OCI-LY3 (cell line): ENCODE measurements around the gene PPBP.

Source experiments
- CTCF ChIP-seq: fragments of 200-600, 300-600 bp; sonication (generic); IDR thresholded peaks from 2 replicates; pipeline ENCODE4 v1.5.1; 2014; ENCODE audit warnings: antibody characterized with exemption, low read length, low read depth
- EZH2phosphoT487 ChIP-seq: fragments of 200-600 bp; shearing (Covaris generic); IDR thresholded peaks from 2 replicates; pipeline ENCODE4 v1.6.1; 2018; ENCODE audit warnings: antibody characterized with exemption, mixed run types, low read depth

DNA sequence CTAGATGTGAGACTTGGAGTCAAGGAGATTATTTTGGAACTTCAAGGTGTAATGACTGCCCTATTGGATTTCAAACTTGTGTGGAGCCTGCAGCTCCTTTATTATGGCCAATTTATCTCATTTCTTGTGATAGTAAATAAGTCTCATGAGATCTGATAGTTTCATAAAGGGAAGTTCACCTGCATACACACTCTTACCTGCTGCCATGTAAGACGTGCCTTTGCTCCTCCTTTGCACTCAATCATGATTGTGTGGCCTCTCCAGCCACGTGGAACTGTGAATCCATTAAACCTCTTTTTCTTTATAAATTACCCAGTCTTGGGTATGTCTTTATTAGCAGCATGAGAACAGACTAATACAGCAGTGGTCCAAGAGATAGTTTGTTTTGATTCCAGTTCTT, 25.3 kb downstream of the PPBP start:
- TF ChIP-seq CTCF (no peak), EZH2phosphoT487 (no peak)
